GM23248 (cell line): Measurements from ENCODE around the gene ANXA3.

Source experiments
- EZH2 ChIP-seq: fragments of 200-600 bp; sonication (generic); IDR thresholded peaks from 2 replicates; pipeline ENCODE4 v1.6.1; 2018; ENCODE audit warnings: antibody characterized with exemption, mild to moderate bottlenecking; ENCODE audit not compliant: insufficient read depth, poor library complexity, severe bottlenecking
- EZH2phosphoT487 ChIP-seq: fragments of 200-600 bp; sonication (generic); IDR thresholded peaks from 2 replicates; pipeline ENCODE4 v1.6.1; 2018; ENCODE audit warnings: antibody characterized with exemption, moderate library complexity, mild to moderate bottlenecking, low read depth; ENCODE audit not compliant: insufficient read depth

DNA sequence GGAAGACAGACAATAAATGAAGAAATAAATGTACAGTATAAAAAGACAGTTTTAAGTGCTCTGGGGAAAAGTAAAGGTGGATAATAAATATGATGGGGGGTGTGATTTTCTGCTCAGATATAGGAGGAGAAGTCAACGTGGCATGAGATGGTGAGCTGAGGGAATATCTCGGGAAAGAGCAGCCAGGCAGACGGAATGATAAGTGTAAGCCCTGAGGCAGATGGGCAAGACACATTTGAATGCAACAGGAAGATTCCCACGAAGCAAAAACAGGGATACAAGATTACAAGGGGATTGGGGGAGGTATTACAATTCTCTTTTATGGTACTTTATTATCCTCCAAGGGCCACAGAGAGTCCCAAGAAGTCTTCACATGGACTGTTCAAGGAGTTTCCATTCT lies 11.1 kb downstream of the ANXA3 start:
- TF ChIP-seq EZH2phosphoT487 (no peak), EZH2 (no peak)
